Lung (tissue), 12 donors: ENCODE measurements around the gene TEX14. TPM values are rescaled to one million over a fixed set of nuclear protein-coding genes. Genes with fewer than 3 reads are reported as not detected.
A peak's percentile ranks its signal among the peaks of the same experiment; 100 is the strongest.

ENCODE experiments used
- ATAC-seq: fragments of 200-7000 bp; cut with Tn5 transposase; one replicate; pipeline ENCODE4 v1.9.1; 2020; ENCODE audit warnings: moderate number of reproducible peaks; ENCODE audit not compliant: insufficient read depth, low FRiP score
- DNase-seq, 3 donors: peaks; one replicate each; pipeline ENCODE4 v3.0.0-alpha.2; 2013 to 2017
- H3K27ac ChIP-seq, 2 donors: one replicate each; pipeline ENCODE4 v1.5.1; 2013; ENCODE audit warnings: mild to moderate bottlenecking in 2 of 2, moderate library complexity in 2 of 2, control low read depth in 1 of 2, inconsistent platforms in 1 of 2, low read depth in 1 of 2, low read length in 1 of 2
- H3K27me3 ChIP-seq, 3 donors: one replicate each; pipeline ENCODE4 v1.5.1; 2013; ENCODE audit warnings: low read length in 2 of 3; ENCODE audit not compliant: control insufficient read depth in 3 of 3, insufficient read depth in 3 of 3
- H3K36me3 ChIP-seq, 4 donors: one replicate each; pipeline ENCODE4 v1.5.1; 2013; ENCODE audit warnings: low read length in 4 of 4, mild to moderate bottlenecking in 1 of 4, moderate library complexity in 1 of 4; ENCODE audit not compliant: control insufficient read depth in 4 of 4, insufficient read depth in 4 of 4
- H3K4me1 ChIP-seq, 5 donors: one replicate each; pipeline ENCODE4 v1.5.1; 2013; ENCODE audit warnings: low read length in 5 of 5, mild to moderate bottlenecking in 2 of 5, moderate library complexity in 1 of 5; ENCODE audit not compliant: control insufficient read depth in 5 of 5, insufficient read depth in 5 of 5
- H3K4me3 ChIP-seq: one replicate; pipeline ENCODE4 v1.5.1; 2013; ENCODE audit warnings: mild to moderate bottlenecking, control low read depth, moderate library complexity
- H3K9ac ChIP-seq, 2 donors: one replicate each; pipeline ENCODE4 v1.5.1; 2013; ENCODE audit warnings: low read length in 2 of 2, control low read depth in 1 of 2; ENCODE audit not compliant: insufficient read depth in 1 of 2
- H3K9me3 ChIP-seq, 4 donors: one replicate each; pipeline ENCODE4 v1.5.1; 2013; ENCODE audit warnings: low read length in 3 of 4, mild to moderate bottlenecking in 1 of 4, moderate library complexity in 1 of 4; ENCODE audit not compliant: control insufficient read depth in 4 of 4, insufficient read depth in 3 of 4
- CTCF ChIP-seq: IDR thresholded peaks from 2 replicates; pipeline ENCODE4 v1.5.1; 2012; ENCODE audit warnings: mild to moderate bottlenecking; ENCODE audit errors: control extremely low read depth, extremely low read depth
- WGBS, 2 donors: extraction: QIAGEN DNeasy Blood & Tissue Kit; methylation state at CpG; one replicate each; pipeline ENCODE4 v1.1.7; 2013; 5-methylcytosine and 5-hydroxymethylcytosine counted together
- polyA plus RNA-seq, 2 donors: library from polyadenylated mRNA; stranded (reverse); fragments of 200-250 nt; gene quantifications; one replicate each; pipeline ENCODE4 v1.2.1, GENCODE V29; 2013
- total RNA-seq, 2 donors: library from RNA; depleted of rRNA in 1 of 2; stranded (reverse); fragments of >200 nt in 1 of 2; gene quantifications; one replicate each; pipeline ENCODE4 v1.2.1, GENCODE V29; 2014 to 2021
- donor health status: control.
- donor health status: control.
- donor health status: Bipolar disorder and iron deficiency.
- donor health status: healthy.
- donor health status: DM: yes; HTN: yes; CAD: no.

Gene TEX14
- total and polyA plus RNA-seq, 4 donors = 0.13 to 1.5 (median 0.74) TPM; not detected in 1

DNA sequence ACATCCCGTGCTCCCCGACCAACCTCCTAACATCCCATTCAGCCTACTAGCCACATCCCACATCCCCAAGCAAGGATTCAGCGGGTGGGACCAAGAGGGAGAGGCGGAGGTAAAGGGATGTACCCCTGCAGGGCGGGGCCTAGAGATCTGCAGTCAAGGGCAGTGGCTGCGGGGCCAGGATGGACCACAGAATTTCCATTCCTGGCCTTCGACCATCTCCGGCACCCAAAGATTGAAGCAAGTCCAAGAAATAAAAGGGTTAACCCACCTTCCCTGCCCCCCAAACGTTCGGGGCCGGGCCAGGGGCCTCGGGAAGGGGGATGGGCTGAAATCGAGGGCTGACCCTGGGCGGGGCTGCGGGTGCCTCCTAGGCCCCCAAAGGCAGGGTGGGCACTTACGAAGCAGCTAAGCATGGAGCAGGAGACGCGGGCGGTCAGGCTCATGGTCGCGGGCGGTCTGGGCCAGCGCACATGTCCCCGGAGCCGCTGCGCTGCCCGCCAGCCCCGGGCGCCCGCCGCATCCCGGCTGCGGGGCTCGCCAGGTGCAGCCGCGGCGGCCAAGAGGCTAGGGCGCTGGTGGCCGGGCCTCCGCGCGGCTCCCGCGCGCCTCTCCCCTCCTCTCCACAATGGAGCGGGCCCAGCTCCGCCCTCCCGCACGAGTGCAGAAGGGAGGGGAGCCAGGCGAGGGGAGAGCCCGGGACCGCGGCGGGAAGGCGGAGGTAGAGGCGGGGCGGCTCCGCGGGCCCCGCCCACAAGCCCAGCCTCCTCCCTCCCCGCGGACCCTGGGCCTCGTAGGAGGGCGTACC is 177.7 kb downstream of the TEX14 start, which contains the start of gene MTMR4:
MTMR4 (minus strand) TSS at position 674 of the 805 bp plus-strand sequence; CDS start at position 443, 231 bp downstream.
- H3K27ac ChIP-seq = peak within 1 kb of the TSS; percentile 71 to 85
- H3K9me3 ChIP-seq = no peaks in the 10 kb centered on the region
- H3K27me3 ChIP-seq = no peaks in the 10 kb centered on the region
- H3K36me3 ChIP-seq = peaks cover 10 to 33% (median 27%) of the 10 kb centered on the region in 4 donors
- ATAC-seq = peak; percentile 36
- H3K4me3 ChIP-seq = peak within 1 kb of the TSS; percentile 71
- peak; percentile 87 to 93 (median 89) for DNase-seq
- TF ChIP-seq CTCF = no peak
- 1% methylated on average over 28 to 64 of the region's 64 CpGs for WGBS, 2 donors
- peak within 1 kb of the TSS; percentile 55 to 69 for H3K9ac ChIP-seq
- peaks cover 0 to 41% (median 13%) of the 10 kb centered on the region in 5 donors for H3K4me1 ChIP-seq

DNA sequence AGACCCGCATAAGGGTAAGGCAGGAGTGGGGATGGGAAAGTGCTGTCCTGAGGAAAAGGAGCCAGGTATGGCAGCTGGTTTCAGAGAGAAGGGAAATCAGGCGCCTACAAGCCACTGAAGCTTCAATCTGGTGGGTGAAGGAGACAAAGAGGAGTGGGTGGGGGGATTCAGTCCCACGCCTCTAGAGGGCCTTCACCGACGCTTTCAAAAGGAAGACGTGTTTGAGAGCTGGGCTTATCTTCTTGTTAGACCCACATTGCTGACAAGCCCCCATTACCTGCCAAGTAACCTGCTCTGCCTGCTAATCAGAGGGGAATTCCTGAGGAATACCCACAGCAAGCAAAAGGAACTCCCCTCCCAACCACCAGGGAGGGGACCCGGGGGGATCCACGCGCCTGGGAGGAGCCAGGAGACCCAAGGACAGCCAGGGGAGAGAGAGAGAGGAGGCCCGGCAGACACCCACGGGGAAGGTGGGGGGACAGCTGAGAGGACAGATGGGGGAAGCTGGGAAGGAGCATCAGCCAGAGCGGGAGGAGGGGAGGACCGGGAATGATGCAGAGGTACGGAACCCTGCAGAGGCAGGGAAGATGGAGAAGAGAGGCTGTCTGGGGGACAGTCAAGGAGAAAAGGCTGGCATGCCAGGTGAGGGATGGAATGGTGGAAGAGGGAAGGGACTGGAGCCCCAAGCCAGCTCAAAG is 178.4 kb downstream of the TEX14 start:
- ATAC-seq = no peak
- TF ChIP-seq CTCF = no peak
- H3K9ac ChIP-seq = peak overlapping the region in 1 of 2 donors; percentile 46
- peaks cover 0 to 36% (median 13%) of the 10 kb centered on the region in 5 donors for H3K4me1 ChIP-seq
- H3K9me3 ChIP-seq = no peaks in the 10 kb centered on the region
- no peaks in the 10 kb centered on the region for H3K27me3 ChIP-seq
- DNase-seq = no peak
- peak overlapping the region; percentile 71 for H3K4me3 ChIP-seq
- H3K27ac ChIP-seq = no peak overlapping the region
- WGBS, 2 donors = 28 to 37% methylated on average over 14 of the region's 14 CpGs
- peaks cover 13 to 41% (median 32%) of the 10 kb centered on the region in 4 donors for H3K36me3 ChIP-seq

- H3K9ac ChIP-seq = no peak overlapping the region
- H3K27me3 ChIP-seq = no peaks in the 10 kb centered on the region
- H3K36me3 ChIP-seq = peaks cover 24 to 68% (median 51%) of the 10 kb centered on the region in 4 donors
- ATAC-seq = no peak
- no peak for DNase-seq
- H3K4me3 ChIP-seq = no peak overlapping the region
- no peak for TF ChIP-seq CTCF
- peaks cover 0 to 18% (median 6%) of the 10 kb centered on the region in 5 donors for H3K4me1 ChIP-seq
- H3K27ac ChIP-seq = no peak overlapping the region
- 92 to 94% methylated on average over 5 of the region's 5 CpGs for WGBS, 2 donors
- no peaks in the 10 kb centered on the region for H3K9me3 ChIP-seq
These were observed 181.8 kb downstream of the TEX14 start for GRCh38 chr17:58510075-58510474.
